ENCODE results near the gene TYW1. TPM values are rescaled to one million over a fixed set of nuclear protein-coding genes. Genes with fewer than 3 reads are reported as not detected.

Gene TYW1
- total RNA-seq, 4 donors from 2014 or later = 21.1 to 34.9 (median 23.6) TPM

- no peak for TF ChIP-seq CTCF (IDR thresholded peaks at IDR 0.05; ENCODE audit: low read depth)
These were observed 212.6 kb downstream of the TYW1 start for GRCh38 chr7:67209256-67209655.

GRCh38 chr7:67210567-67210966, 213.9 kb downstream of the TYW1 start:
- no peak for TF ChIP-seq CTCF (IDR thresholded peaks at IDR 0.05; ENCODE audit: low read depth)

GRCh38 chr7:67251986-67252558, 255.4 kb downstream of the TYW1 start:
- no peak for TF ChIP-seq CTCF (IDR thresholded peaks at IDR 0.05; ENCODE audit: low read depth)

GRCh38 chr7:67267914-67268313, 271.3 kb downstream of the TYW1 start:
- no peak for TF ChIP-seq CTCF (IDR thresholded peaks at IDR 0.05; ENCODE audit: low read depth)

Small RNA genes within 50 kb of the gene (small RNA-seq; reads per million reads assigned to genes)
- gene AC073089.1 (not detected), gene MIR4650-1 (not detected), gene RN7SL43P (not detected)

Other genes with a start within 250 kb of the TYW1 start
- gene TMEM248, start 75.6 kb upstream of the TYW1 start, total RNA-seq = 100 to 1,000 TPM in 1 of 4 donors, 10 to 100 TPM in 3; 71.8 to 131 (median 81.7) TPM
- 100 to 1,000 TPM in 3 of 4 donors, 10 to 100 TPM in 1; 78.5 to 224 (median 149) TPM for gene SBDS, start 1.2 kb upstream of the TYW1 start, total RNA-seq